SU-DHL-6 (cell line): ENCODE data around the gene AATK.

ENCODE experiments used
- EZH2phosphoT487 ChIP-seq: fragments of 200-600 bp; sonication (generic), shearing (Covaris generic); conservative IDR thresholded peaks from 2 replicates; pipeline ENCODE4 v1.6.1; 2018; ENCODE audit warnings: mild to moderate bottlenecking, antibody characterized with exemption, low read length, moderate library complexity, mixed read lengths
- TF ChIP-seq, protein P1 (sequence below): fragments of 200-600 bp; sonication (generic); IDR thresholded peaks from one replicate; pipeline ENCODE4 v1.5.1; 2017; ENCODE audit warnings: antibody characterized with exemption, mild to moderate bottlenecking, low read length, moderate library complexity; ENCODE audit not compliant: insufficient read depth, poor library complexity, severe bottlenecking

DNA sequence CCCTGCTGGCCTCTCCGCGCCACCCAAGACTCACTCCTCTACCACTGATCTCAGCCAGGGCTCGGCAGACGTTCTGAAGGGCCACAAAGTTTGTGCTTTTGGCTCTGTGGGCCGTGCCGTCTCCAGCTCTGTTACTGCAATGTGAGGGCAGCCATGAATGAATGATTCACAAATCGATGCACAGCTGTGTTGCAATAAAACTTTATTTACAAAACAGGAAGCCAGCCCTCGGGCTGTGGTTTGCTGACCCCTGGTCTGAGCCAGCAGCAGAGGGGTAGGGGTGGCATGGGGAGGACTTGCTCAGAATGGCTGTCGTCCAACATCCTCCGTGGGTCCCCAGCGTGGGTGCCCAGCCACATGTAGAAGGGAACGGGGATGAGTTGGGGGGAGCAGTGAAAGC is 63.7 kb downstream of the AATK start:
- TF ChIP-seq, protein P1, sequence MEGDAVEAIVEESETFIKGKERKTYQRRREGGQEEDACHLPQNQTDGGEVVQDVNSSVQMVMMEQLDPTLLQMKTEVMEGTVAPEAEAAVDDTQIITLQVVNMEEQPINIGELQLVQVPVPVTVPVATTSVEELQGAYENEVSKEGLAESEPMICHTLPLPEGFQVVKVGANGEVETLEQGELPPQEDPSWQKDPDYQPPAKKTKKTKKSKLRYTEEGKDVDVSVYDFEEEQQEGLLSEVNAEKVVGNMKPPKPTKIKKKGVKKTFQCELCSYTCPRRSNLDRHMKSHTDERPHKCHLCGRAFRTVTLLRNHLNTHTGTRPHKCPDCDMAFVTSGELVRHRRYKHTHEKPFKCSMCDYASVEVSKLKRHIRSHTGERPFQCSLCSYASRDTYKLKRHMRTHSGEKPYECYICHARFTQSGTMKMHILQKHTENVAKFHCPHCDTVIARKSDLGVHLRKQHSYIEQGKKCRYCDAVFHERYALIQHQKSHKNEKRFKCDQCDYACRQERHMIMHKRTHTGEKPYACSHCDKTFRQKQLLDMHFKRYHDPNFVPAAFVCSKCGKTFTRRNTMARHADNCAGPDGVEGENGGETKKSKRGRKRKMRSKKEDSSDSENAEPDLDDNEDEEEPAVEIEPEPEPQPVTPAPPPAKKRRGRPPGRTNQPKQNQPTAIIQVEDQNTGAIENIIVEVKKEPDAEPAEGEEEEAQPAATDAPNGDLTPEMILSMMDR: no peak
- no peak for TF ChIP-seq EZH2phosphoT487
